ENCODE measurements around the gene CEBPB. TPM values are rescaled to one million over a fixed set of nuclear protein-coding genes. Genes with fewer than 3 reads are reported as not detected.
A peak's percentile ranks its signal among the peaks of the same experiment; 100 is the strongest.

Gene CEBPB
- total RNA-seq, 1 experiment from 2014 or later: 22.6 TPM

DNA sequence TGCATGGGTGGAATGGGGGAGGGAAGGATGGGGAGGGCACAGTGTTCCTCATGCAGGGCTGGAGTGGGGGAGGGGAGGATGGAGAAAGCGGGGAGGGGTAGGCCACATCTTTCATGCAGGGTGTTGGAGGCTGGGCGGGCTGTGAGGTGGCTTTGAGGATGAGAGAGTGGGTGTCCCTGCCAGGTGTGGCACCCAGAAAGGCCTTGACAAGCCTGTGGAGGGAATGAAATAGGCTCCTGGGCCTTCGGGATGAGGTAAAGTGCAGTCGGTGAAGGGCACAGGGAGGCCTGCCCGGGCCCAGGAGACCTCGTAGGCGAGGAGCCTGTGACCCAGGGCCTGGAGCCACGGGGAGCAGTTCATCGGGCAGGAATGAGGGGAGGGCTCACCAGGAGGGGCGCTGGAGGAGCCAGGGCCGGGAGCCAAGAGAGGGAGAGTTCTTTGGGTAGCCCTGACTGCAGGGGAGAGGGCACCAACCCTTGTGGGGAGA lies 7.6 kb downstream of the CEBPB start:
- Mint-ChIP-seq H3K4me1 (peaks cover 33 to 44% of the 10 kb centered on the region in 2 experiments), H3K4me3 (no peak overlapping the region), H3K9me3 (peaks cover 10 to 19% of the 10 kb centered on the region in 2 experiments), H3K27me3 (ENCODE audit: low read depth) (no peaks in the 10 kb centered on the region; the same call in 1 of the 2 replicates), H3K36me3 (ENCODE audit: insufficient read depth in 1 of 3, low read depth in 3 of 3) (peaks cover 5 to 11% (median 5%) of the 10 kb centered on the region in 3 experiments), H3K27ac (0 out of 7 replicates have a peak overlapping the region, but pooled peaks of 1 of the 3 experiments have one; percentile 7)
- Histone ChIP-seq H2BK5ac (ENCODE audit: insufficient read length, low read length) (no peak overlapping the region), H3K4ac (ENCODE audit: low read depth, low read length) (no peak overlapping the region), H2BK120ac (ENCODE audit: low read depth, low read length, poor library complexity, severe bottlenecking) (no peak overlapping the region), H3K56ac (ENCODE audit: insufficient read length, low read depth, low read length) (no peak overlapping the region), H4K20me1 (ENCODE audit: control insufficient read depth, insufficient read depth, insufficient read length) (peaks cover 3% of the 10 kb centered on the region), H3K27ac (ENCODE audit: insufficient read length, low read depth, low read length) (no peak overlapping the region), H3K79me2 (ENCODE audit: insufficient read depth, low read length) (no peaks in the 10 kb centered on the region), H4K8ac (replicated peaks; ENCODE audit: insufficient read length, low read depth, low read length) (no peak overlapping the region), H2AK5ac (ENCODE audit: insufficient read length, low read length) (no peak overlapping the region), H3K9ac (ENCODE audit: extremely low read depth, insufficient read length, low read length) (no peak overlapping the region), H2BK12ac (ENCODE audit: insufficient read length, low read depth, low read length) (no peak overlapping the region), H3K9me3 (ENCODE audit: control insufficient read depth, low read depth, low read length) (no peaks in the 10 kb centered on the region), H3K27me3 (ENCODE audit: insufficient read depth, low read length) (no peaks in the 10 kb centered on the region), H3K4me2 (ENCODE audit: insufficient read depth, insufficient read length, low read length) (no peak overlapping the region), H2BK20ac (ENCODE audit: low read depth, low read length, poor library complexity, severe bottlenecking) (no peak overlapping the region), H3K79me1 (ENCODE audit: insufficient read depth, low read depth, low read length, poor library complexity, severe bottlenecking) (no peaks in the 10 kb centered on the region), H3K14ac (ENCODE audit: insufficient read depth, low read length) (no peak overlapping the region; the same call in 1 of the 2 replicates), H4K91ac (ENCODE audit: insufficient read length, low read depth, low read length) (no peak overlapping the region), H4K5ac (ENCODE audit: insufficient read length, low read depth, low read length) (no peak overlapping the region), H3T11ph (ENCODE audit: low read length) (no peak overlapping the region), H3K4me1 (ENCODE audit: insufficient read depth, low read length) (peaks cover 3% of the 10 kb centered on the region; the same call in 1 of the 2 replicates), H3K18ac (ENCODE audit: insufficient read length, low read depth, low read length) (no peak overlapping the region), H2AFZ (ENCODE audit: low read length) (no peak overlapping the region), H2BK15ac (ENCODE audit: low read depth, low read length) (no peak overlapping the region), H3K23me2 (ENCODE audit: insufficient read length, low read depth, low read length, poor library complexity, severe bottlenecking) (no peaks in the 10 kb centered on the region), H3K23ac (ENCODE audit: insufficient read length, low read depth, low read length) (no peak overlapping the region)
- TF ChIP-seq, protein P1, sequence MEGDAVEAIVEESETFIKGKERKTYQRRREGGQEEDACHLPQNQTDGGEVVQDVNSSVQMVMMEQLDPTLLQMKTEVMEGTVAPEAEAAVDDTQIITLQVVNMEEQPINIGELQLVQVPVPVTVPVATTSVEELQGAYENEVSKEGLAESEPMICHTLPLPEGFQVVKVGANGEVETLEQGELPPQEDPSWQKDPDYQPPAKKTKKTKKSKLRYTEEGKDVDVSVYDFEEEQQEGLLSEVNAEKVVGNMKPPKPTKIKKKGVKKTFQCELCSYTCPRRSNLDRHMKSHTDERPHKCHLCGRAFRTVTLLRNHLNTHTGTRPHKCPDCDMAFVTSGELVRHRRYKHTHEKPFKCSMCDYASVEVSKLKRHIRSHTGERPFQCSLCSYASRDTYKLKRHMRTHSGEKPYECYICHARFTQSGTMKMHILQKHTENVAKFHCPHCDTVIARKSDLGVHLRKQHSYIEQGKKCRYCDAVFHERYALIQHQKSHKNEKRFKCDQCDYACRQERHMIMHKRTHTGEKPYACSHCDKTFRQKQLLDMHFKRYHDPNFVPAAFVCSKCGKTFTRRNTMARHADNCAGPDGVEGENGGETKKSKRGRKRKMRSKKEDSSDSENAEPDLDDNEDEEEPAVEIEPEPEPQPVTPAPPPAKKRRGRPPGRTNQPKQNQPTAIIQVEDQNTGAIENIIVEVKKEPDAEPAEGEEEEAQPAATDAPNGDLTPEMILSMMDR (conservative IDR thresholded peaks at IDR 0.05): no peak
- no CpG with 5 or more reads among the region's 11 CpGs for whole genome bisulfite sequencing (ENCODE audit: extremely low coverage, insufficient read length, low lambda C conversion rate)
- no peak for DNase-seq
